Adrenal gland (tissue), 5 donors: ENCODE data around the gene SPRED2.

Source experiments
- POLR2A ChIP-seq, 2 donors: fragments of 450-650 bp; IDR thresholded peaks; one replicate each; pipeline ENCODE4 v1.6.1; 2017; ENCODE audit warnings: antibody characterized with exemption in 2 of 2, mild to moderate bottlenecking in 2 of 2, moderate library complexity in 1 of 2
- TF ChIP-seq, protein P1 (sequence below), 6 experiments: fragments of 450-650 bp in 4 of 6; fragments of 200-600 bp in 2 of 6; sonication (generic) in 1 of 6; IDR thresholded peaks; 1 replicate in 5 of 6; 2 replicates in 1 of 6; pipeline versions ENCODE4 v1.5.1 to v1.8.0; 2016 to 2021; ENCODE audit warnings: antibody characterized with exemption in 6 of 6, mild to moderate bottlenecking in 2 of 6, moderate library complexity in 1 of 6
- donor health status: DM: no; HTN: no; CAD: no.

DNA sequence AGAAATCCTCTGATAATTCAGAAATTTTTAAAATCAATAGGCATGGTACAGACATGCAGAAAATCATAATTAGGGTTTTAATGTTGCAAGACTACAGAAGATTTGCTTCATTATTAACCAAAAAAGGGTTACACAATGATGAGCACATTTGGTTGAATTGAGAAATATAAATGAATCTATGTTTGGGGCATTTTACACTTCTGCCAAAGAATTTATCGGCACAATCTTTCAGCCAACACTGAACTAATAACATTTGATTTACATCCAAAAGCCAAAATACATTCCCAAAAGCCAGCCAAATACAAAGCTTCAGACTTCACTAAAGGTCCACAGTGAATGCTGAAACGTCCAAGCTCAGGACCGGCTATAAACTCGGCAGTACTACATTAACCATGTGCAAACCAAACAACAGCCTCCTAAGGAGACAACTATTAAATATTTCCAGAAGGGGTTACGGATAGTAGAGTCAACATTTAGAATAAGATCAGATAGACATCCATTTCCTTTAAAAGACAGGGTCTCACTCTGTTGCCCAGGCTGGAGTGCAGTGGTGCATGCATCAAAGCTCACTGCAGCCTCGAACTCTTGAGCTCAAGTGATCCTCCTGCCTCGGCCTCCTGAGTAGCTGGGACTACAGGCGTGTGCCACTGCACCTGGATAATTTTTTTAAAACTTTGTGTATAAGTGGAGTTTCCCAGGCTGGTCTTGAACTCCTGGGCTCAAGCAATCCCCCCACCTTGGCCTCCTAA lies 29.4 kb downstream of the SPRED2 start:
- TF ChIP-seq, protein P1, sequence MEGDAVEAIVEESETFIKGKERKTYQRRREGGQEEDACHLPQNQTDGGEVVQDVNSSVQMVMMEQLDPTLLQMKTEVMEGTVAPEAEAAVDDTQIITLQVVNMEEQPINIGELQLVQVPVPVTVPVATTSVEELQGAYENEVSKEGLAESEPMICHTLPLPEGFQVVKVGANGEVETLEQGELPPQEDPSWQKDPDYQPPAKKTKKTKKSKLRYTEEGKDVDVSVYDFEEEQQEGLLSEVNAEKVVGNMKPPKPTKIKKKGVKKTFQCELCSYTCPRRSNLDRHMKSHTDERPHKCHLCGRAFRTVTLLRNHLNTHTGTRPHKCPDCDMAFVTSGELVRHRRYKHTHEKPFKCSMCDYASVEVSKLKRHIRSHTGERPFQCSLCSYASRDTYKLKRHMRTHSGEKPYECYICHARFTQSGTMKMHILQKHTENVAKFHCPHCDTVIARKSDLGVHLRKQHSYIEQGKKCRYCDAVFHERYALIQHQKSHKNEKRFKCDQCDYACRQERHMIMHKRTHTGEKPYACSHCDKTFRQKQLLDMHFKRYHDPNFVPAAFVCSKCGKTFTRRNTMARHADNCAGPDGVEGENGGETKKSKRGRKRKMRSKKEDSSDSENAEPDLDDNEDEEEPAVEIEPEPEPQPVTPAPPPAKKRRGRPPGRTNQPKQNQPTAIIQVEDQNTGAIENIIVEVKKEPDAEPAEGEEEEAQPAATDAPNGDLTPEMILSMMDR (IDR thresholded peaks at IDR 0.05) = no peak
- TF ChIP-seq POLR2A (IDR thresholded peaks at IDR 0.05) = no peak
